ELF-1 (cell line): ENCODE data around the gene FSTL4.
"Not testable (repeated sequence)": the region's sequence is repeated elsewhere in the genome, so short reads cannot be mapped to it uniquely, and the experiment has no call there.

Source experiments
- DNase-seq: peaks from one replicate; pipeline ENCODE4 v3.0.0-alpha.2; 2016; ENCODE audit warnings: low read depth, low spot score

FSTL4 gene

DNA sequence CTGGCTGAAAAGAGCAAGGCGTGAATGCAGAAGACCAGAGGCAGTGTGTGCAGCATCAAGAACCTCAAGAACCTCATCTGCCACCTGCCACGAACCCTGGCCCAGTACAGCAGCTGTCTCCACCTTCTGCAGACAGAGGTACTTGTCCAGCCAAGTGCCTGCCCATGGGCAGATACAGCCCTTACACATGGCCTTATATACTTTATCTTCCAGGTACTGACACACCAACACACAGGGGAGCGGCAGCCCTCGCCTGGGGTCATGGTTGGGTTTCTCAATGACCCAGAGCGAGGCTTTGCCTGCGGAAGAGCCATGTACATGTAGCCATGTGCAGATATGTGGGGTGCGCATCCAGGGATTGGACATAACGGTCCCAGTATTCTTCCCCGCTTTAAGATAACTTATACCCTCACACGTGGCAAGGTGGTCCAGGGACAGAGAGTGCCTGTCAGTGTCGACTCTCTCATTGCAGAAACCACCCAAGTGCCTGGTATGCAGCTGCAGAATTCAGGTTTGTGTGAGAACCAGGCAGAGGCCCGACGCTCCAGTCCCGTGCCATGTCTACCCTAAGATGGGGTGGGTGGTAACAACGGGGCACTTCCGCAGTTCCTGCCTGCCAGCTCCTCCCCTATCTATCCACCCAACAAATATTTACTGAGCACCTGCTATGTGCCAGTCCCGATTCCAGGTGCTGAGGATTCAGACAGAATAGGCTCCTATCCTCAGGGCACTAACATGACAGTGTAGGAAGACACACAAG is 206.9 kb downstream of the FSTL4 start:
- no peak for DNase-seq

DNA sequence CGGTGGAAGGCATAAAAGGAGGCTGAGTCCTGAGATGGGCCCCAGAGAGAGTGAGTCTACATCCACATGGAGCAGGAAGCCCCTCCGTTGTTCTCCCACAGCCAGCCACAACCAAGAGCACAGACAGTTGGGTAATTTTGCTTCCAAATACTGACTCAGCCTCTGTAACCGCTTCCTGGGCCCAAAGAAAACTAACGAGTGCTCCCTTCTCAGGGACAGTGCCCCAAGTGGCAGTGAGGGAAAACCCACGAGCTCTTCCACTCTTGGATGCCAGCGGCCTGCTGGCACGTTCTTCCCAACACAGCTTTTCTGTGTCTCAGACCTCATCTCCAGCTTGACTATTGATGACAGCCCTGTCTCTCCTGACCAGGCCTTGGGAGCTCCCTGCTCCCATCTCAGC is 207.6 kb downstream of the FSTL4 start:
- no peak for DNase-seq

DNA sequence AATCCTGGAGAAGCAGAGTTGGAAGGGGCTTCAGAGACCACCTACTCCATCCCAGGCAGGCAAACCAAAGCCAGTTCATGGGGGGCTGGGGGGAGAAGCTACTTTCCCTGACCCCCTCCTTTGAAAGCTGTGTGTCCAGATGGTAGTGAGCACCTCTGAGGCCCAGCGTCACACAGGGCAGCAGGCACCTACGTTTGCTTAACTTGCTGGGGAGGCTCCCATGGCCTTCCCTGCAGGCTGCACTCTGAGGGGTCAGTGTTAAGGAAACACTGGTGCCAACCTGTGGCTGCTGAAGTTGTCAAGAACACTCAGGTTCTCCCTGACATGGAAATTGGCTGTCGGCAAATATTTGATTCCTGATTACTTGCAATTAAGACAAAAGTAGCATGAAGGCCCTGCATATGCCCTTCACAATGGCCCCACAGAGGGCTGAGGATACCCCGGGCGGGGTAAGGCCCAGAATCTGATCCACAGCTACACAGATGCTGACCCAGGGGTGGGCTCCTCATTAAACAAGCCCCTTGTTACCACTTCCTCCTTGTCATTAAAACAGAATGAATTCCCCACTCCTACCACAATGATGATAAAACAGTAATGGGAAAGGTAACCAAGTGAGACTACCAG is 208.5 kb downstream of the FSTL4 start:
- DNase-seq: no peak

GRCh38 chr5:133402775-133403174 is 209.6 kb downstream of the FSTL4 start:
- no peak for DNase-seq

DNA sequence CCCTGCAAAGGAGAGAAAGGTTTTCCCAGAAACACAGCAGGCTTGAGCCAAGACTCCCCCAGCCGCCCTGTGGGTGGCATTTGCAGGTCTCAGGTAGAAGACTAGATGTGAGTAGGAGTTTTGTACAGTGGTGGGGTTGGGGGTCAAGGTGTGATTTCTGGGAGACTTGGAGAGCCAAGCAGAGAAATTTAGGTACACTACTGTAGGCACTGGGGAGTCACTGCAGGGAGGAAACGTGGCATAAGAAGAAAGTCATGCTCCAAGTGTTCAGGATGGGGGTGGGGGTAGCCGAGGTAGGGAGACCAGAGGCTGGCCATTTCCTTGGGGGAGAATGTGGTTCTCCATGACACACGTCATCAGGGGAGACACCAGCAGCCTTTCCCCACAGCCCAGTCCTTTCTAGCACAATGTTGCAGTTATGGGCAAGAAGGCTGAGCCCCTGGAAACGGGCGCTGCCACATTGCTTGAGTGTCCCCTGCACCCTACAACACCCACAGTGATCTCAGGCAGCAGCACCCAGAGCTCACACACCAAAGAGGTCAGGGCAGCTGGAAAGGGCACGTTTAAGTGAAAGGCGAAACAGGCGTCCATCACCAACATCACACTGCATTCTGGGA is 210.5 kb downstream of the FSTL4 start:
- no peak for DNase-seq

DNA sequence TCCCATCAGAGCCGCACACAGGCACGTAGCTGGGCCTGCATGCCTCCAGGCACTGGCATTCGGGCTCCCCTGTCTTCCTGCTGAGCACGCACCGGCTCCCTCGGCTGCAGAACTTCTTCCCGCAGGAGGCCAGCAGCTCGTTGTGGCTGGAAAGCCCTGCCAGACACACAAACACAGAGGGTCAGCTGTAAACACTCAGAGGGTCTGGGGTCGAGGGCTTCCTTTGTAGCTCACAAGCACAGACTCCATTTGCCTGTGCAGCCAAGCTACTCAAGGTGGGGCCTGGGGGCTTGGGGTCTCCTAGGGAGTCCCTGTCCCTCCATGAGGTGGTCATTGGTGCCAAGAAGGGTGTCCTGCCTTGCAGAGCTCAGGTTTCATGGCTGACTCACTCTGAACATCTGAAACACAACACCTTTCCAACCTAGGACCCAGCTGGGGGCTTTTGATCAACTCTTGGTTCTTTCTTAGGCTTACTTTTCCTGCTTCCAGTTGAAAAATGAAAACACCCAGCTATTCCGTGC is 211.4 kb downstream of the FSTL4 start:
- peak; percentile 87 for DNase-seq

- peak; percentile 48 for DNase-seq
Measured at GRCh38 chr5:133400120-133400519, 212.2 kb downstream of the FSTL4 start.

DNA sequence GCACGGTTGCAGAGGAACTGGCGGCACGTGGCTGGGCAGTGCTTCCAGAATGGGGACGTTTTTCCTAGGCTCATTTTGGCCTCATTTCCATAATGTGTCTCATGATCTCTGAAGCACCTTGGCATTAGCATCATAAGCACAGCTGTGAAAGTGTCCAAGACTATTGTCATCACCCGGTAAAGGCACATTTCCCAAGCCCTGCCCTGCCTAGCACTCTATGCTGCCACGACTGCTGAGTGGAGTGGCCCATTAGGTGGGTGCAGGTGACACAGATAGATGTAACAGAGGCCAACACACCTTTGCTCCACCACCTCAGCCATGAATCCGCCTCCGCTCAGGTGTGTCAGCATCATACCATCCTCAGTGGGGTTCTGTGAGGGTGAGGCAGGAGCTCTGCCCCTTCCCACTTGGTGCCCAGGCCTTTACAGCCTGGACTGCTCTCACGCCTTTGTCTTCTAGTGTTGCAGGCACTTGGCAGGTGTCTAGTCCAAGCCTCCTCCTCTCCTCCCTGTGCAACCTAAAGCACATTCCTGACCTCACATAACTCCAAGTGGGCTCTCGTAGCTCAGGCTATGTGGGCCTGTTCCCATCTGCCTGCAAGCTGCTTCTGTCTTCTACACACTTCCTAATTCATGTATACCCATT is 213.0 kb downstream of the FSTL4 start:
- DNase-seq: no peak

GRCh38 chr5:133398646-133399101 is 213.7 kb downstream of the FSTL4 start:
- DNase-seq: no peak

DNA sequence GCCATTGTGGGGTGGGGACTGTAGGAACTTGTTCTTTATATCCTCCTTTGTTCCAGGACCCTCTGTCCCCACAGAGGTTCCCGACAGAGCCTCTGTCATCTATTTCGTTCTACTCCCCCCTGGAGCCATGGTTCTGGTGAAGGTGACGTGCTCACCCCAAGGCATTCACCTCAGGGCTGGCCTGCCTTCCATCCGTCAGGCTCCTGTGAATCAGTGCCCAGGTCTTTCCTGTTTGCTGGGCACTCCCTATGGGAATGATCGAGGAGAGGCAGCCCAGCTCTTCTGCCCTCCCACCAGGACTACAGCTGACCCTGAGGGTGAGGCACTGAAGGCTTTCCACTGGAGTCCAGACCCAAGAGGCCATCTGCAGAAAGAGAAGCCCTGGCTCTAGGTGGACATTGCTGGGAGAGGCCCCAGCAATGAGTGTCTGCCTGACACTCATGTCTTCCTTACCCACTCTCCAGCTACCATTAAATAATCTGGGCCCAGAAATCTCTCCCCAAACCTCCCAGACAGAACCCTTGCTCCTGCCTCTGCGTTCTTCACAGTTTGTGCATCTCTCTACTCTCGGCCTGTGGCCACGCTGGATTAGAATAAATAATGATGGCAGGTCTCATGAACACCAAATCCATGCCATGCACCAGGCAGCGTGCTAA is 214.2 kb downstream of the FSTL4 start:
- DNase-seq: no peak

GRCh38 chr5:133397348-133397747 is 215.0 kb downstream of the FSTL4 start:
- no peak for DNase-seq

DNA sequence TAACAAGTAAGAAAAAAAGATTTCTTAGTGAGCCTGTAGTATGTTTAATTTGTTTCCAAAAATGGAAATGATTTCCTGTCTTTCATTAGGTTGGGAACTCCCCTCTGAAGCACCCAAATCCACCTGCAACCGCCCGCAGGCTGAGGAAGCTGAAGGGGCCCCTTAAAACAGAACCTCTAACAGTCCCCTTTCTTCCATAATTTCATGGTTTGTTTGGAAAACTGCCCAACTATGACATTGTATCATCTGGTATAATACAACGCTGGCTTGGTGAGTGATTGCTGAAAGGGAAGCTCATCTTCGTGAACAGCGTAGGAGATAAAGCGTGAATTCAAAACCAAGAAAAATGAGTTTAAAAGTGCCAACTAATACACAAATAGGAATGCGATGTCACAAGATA is 215.5 kb downstream of the FSTL4 start:
- DNase-seq: no peak

DNA sequence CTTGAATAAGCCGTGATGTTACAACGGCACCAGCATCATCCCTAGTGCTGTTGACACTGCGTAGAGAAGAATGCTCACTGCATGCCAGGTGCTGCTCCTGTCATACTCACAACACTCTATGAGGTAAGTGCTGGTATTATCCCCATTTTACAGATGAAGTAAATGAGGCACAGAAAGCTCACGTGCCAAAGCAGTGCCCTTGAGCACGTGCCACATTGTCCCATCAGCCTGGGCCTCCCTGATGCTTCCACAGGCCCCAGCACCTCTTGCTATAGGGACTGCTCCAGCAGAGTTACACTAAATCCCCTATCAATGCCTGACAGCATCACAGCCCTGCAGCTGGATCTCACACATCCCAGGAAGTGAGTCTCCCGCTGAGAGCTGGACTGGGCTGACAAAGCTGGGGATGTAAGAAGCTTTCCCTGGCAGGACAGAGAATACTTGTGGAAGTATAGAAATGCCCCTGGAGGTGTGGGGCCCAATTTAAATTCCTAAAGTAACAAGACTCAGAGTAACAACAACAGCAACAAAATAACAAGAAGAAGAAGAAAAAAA is 216.1 kb downstream of the FSTL4 start:
- DNase-seq: peak; percentile 80

DNA sequence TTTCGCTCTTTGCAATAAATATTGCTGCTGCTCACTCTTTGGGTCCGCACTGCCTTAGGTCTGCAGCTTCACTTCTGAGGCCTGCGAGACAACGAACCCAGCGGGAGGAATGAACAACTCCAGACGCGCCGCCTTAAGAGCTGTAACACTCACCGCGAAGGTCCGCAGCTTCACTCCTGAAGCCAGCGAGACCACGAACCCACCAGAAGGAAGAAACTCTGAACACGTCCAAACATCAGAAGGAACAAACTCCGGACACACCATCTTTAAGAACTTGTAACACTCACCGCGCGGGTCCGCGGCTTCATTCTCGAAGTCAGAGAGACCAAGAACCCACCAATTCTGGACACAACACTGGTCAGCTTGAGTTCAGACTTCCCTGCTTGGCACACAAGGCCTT is 217.1 kb downstream of the FSTL4 start:
- DNase-seq: not testable (repeated sequence)

DNA sequence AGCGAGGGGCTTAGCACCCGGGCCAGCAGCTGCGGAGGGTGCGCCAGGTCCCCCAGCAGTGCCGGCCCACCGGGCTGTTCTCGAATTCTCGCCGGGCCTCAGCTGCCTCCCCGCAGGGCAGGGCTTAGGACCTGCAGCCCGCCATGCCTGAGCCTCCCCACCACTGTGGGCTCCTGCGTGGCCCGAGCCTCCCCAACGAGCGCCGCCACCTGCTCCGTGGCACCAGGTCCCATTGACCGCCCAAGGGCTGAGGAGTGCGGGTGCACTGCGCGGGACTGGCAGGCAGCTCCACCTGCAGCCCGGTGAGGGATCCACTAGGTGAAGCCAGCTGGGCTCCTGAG is 217.9 kb downstream of the FSTL4 start:
- not testable (repeated sequence) for DNase-seq

GRCh38 chr5:133393776-133394476 is 218.4 kb downstream of the FSTL4 start:
- no peak for DNase-seq

DNA sequence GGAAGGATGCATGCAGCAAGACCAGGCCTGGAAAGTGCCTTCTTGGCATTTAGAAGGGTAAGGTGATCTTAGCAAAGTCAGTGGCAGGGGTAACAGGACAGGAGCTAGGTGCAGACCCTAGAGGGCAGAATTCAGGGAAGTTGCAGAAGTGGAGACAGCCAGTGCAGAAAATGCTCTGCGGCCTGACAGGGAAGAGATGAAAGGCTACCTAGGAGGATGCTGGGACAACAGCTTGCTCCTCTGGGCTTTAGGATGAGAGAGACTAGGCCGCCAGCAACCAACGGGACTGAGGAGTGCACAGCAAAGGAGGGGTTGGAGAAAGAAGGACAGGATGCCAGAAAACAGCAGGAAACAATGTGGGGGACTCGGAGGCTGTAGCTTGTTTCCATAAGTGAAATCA is 219.9 kb downstream of the FSTL4 start:
- DNase-seq: no peak

DNA sequence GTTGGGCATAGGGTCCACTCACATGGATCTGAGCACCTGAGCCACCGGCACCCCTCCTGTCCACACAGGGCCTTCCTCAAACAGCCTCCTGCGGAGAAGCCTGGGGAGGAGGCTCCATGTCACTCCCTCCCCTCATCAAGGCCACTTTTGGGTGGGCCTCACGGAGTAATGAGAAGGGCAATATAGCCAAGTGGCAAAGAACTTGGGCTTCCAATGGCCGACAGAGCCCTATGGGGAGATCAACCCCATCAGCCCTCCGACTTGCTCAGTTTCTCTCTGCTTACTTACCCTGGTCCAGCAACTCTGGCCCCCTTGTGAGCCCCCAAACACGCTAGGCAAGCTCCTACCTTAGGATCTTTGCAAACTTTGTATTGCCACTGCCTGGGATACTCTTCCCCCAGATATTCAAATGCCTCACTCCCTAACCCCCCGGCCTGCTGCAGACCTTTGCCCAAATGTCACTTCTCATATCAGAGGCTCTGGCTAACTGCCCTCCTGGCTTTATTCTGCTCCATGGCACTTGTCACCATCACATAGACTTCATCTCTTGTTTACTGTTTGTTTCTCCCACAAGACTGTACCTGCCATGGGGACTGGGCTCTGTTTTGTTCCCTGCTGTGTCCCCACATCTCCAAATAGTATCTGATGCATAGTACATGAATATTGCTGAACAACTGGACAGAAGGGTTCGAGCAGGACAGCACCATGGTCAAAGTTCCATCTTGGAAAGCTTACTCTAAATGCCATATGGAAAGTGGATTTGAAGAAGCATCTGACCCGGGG is 220.8 kb downstream of the FSTL4 start:
- no peak for DNase-seq

DNA sequence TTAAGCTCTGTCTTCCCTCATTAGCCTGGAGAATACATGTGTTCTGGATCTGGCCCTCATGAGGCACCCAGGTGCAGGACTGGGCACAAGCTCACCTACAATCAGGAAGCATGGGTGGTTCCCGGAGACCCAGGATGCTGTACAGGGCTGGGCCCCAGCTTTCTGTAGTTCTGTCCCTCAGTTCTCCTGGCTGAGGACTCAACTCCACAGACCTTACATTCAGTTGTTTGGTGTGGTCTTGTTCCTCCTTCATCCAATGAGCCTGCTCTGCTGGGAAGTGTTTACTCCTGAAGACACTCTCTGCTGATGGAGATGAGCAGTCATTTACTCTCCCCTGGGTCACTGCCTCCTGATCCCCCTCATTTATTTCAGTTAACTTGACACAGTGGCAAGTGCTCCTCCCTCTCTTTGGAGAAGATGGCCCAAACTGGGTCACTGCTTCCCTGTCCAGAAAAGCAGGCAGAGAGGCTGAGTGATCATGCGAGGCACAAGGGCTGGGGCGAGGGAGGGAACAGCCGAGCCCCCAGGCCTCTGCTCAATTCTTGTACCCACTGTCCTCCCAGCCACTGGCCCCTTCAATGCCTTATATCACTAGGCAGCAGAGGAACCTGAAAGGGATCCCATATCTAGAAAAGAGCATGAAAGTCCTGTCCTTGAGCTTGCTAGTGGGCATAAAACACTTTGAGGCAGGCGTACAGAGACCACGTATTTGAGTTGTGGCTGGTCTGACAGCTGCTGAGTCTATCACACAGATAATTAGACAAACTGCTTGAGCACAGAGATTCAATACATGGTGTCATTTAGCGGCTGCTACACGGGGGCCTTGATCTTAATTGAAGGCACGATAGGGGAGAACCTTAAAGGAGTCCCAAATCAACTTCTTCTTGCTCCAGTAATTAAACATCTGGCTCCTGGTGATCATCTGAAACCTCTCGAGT is 221.7 kb downstream of the FSTL4 start:
- no peak for DNase-seq
